ENCODE results near the gene MAPKAP1.

GRCh38 chr9:125464591-125465385 lies 242.2 kb downstream of the MAPKAP1 start:
- TF ChIP-seq SP1 (IDR thresholded peaks at IDR 0.05) = no peak
- TF ChIP-seq ZNF384 (IDR thresholded peaks at IDR 0.05) = no peak

Measured in HEK293T (cell line).